K562 (cell line): ENCODE results near the gene PDHX. TPM values are rescaled to one million over a fixed set of nuclear protein-coding genes. Genes with fewer than 3 reads are reported as not detected.
A peak's percentile ranks its signal among the peaks of the same experiment; 100 is the strongest.

Source experiments
- POLR2AphosphoS2 ChIP-seq: IDR thresholded peaks from 2 replicates; pipeline ENCODE4 v1.6.1; 2012; ENCODE audit warnings: low read length, improper control_type of control experiment
- RAD21 ChIP-seq, 2 experiments: fragments of 250-450 bp in 1 of 2; fragments of 450-650 bp in 1 of 2; sonication (Bioruptor Pico) in 1 of 2; formaldehyde crosslinking in 1 of 2; IDR thresholded peaks in 1 of 2; conservative IDR thresholded peaks in 1 of 2; 2 replicates each; pipeline versions ENCODE4 v1.4.0 to v1.8.0; 2020 to 2022; ENCODE audit warnings: mild to moderate bottlenecking in 2 of 2, moderate library complexity in 1 of 2
- RBM22 ChIP-seq: fragments of 200-400 bp; formaldehyde crosslinking; IDR thresholded peaks from 2 replicates; pipeline ENCODE4 v1.6.1; 2018; ENCODE audit warnings: low read length, low read depth; ENCODE audit not compliant: poor library complexity, severe bottlenecking
- SMC3 ChIP-seq: conservative IDR thresholded peaks from 2 replicates; pipeline ENCODE4 v1.6.1; 2011; ENCODE audit warnings: low read depth, low read length, improper control_type of control experiment; ENCODE audit not compliant: insufficient read depth
- ZNF140 ChIP-seq: fragments of 250-450 bp; sonication (Bioruptor Pico); IDR thresholded peaks from 2 replicates; pipeline ENCODE4 v1.8.0; 2021; ENCODE audit warnings: moderate library complexity, mild to moderate bottlenecking, inconsistent platforms
- polyA plus RNA-seq, 8 experiments: library from polyadenylated mRNA; depleted of rRNA in 4 of 8; stranded (reverse) in 5 of 8; unstranded in 3 of 8; fragments of >200 nt; fragmentation: Nextera tagmentation in 2 of 8; fragmentation: Illumina TruSeq in 1 of 8; extraction: Ambion mirVana in 2 of 8; extraction: Trizol in 1 of 8; gene quantifications; 2 replicates each; pipeline versions ENCODE4 v1.2.1 to v1.2.3, GENCODE V29; 2011 to 2014; ENCODE audit warnings: inconsistent platforms in 1 of 8, missing spikeins in 1 of 8
- total RNA-seq, 7 experiments: library from RNA; depleted of rRNA in 6 of 7; stranded (reverse); fragments of >200 nt in 6 of 7; fragmentation: Illumina TruSeq in 2 of 7; extraction: Trizol in 2 of 7; gene quantifications; 2 replicates each; pipeline versions ENCODE4 v1.2.1 to v1.2.3, GENCODE V29; 2011 to 2021; ENCODE audit warnings: low replicate concordance in 1 of 7
- TF ChIP-seq, protein P1 (sequence below), 2 experiments: fragments of 450-650 bp; formaldehyde crosslinking in 1 of 2; IDR thresholded peaks; 2 replicates each; pipeline versions ENCODE4 v1.4.0 to v1.6.1; 2014 to 2020; ENCODE audit warnings: mild to moderate bottlenecking in 2 of 2, borderline replicate concordance in 1 of 2, low read depth in 1 of 2
- TF ChIP-seq, protein P2 (sequence below), 2 experiments: fragments of 450-650 bp; conservative IDR thresholded peaks; 2 replicates each; pipeline ENCODE4 v1.6.1; 2017; ENCODE audit warnings: mild to moderate bottlenecking in 2 of 2, moderate library complexity in 2 of 2
- TF ChIP-seq, protein P3 (sequence below): fragments of 450-650 bp; formaldehyde crosslinking; IDR thresholded peaks from 2 replicates; pipeline ENCODE4 v1.4.0; 2020; ENCODE audit warnings: mild to moderate bottlenecking, moderate library complexity

Gene PDHX
- total and polyA plus RNA-seq, 9 of the 15 experiments (the other 6 are each of a cell fraction or from before 2014, with no cell fraction given) = 20.8 to 43.5 (median 31.2) TPM

DNA sequence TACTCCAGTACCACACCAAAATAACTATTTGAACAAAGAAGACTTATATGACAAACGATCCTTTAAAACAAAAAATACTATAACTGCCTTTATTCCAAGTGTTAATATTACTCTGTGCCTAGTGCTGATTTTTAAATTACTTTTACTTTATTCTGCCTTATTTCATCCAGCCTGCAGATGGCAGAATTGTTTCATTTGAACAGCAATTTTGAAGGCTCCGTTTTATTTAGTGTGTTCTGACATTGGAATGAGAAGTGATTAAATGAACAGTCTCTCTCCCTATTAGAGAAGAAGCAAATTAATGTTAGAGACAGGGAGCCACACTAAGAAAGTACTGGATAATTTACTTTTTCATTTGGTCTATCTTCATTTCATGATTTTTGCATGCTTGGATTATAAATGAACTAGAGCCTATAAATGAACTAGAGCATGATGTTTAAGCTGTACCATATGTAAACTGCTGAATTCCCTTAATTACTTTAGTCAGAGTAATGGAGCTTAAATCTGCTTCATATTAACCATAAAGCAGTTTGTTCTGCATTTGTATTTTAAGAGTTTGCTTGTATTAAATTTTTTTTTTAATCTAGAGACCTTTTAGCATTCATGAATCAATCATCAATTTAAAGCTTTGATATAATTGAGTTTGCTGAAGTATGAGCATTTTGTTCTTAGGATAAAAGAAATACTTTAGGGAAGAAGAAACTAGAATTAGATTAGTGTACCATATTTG is 9.8 kb downstream of the PDHX start (continued):
- TF ChIP-seq, protein P1, sequence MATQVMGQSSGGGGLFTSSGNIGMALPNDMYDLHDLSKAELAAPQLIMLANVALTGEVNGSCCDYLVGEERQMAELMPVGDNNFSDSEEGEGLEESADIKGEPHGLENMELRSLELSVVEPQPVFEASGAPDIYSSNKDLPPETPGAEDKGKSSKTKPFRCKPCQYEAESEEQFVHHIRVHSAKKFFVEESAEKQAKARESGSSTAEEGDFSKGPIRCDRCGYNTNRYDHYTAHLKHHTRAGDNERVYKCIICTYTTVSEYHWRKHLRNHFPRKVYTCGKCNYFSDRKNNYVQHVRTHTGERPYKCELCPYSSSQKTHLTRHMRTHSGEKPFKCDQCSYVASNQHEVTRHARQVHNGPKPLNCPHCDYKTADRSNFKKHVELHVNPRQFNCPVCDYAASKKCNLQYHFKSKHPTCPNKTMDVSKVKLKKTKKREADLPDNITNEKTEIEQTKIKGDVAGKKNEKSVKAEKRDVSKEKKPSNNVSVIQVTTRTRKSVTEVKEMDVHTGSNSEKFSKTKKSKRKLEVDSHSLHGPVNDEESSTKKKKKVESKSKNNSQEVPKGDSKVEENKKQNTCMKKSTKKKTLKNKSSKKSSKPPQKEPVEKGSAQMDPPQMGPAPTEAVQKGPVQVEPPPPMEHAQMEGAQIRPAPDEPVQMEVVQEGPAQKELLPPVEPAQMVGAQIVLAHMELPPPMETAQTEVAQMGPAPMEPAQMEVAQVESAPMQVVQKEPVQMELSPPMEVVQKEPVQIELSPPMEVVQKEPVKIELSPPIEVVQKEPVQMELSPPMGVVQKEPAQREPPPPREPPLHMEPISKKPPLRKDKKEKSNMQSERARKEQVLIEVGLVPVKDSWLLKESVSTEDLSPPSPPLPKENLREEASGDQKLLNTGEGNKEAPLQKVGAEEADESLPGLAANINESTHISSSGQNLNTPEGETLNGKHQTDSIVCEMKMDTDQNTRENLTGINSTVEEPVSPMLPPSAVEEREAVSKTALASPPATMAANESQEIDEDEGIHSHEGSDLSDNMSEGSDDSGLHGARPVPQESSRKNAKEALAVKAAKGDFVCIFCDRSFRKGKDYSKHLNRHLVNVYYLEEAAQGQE (IDR thresholded peaks at IDR 0.05; ENCODE audit: borderline replicate concordance) = peak; percentile 69; the same call in 1 of the 2 replicates
- TF ChIP-seq, protein P1 (CRISPR knock-in tag; IDR thresholded peaks at IDR 0.05; ENCODE audit: low read depth) = no peak
- TF ChIP-seq POLR2AphosphoS2 = no peak
- TF ChIP-seq, protein P2, sequence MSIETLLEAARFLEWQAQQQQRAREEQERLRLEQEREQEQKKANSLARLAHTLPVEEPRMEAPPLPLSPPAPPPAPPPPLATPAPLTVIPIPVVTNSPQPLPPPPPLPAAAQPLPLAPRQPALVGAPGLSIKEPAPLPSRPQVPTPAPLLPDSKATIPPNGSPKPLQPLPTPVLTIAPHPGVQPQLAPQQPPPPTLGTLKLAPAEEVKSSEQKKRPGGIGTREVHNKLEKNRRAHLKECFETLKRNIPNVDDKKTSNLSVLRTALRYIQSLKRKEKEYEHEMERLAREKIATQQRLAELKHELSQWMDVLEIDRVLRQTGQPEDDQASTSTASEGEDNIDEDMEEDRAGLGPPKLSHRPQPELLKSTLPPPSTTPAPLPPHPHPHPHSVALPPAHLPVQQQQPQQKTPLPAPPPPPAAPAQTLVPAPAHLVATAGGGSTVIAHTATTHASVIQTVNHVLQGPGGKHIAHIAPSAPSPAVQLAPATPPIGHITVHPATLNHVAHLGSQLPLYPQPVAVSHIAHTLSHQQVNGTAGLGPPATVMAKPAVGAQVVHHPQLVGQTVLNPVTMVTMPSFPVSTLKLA (conservative IDR thresholded peaks at IDR 0.05) = 0 out of 4 replicates have a peak, but pooled peaks of 1 of the 2 experiments have one; percentile 30
- no peak for TF ChIP-seq ZNF140 (CRISPR knock-in tag)
- peak; percentile 89 to 91 for TF ChIP-seq RAD21 (CRISPR knock-in tag; conservative IDR thresholded peaks at IDR 0.05 in 1 of 2, IDR thresholded peaks at IDR 0.05 in 1 of 2)
- TF ChIP-seq RBM22 = no peak
- TF ChIP-seq, protein P3, sequence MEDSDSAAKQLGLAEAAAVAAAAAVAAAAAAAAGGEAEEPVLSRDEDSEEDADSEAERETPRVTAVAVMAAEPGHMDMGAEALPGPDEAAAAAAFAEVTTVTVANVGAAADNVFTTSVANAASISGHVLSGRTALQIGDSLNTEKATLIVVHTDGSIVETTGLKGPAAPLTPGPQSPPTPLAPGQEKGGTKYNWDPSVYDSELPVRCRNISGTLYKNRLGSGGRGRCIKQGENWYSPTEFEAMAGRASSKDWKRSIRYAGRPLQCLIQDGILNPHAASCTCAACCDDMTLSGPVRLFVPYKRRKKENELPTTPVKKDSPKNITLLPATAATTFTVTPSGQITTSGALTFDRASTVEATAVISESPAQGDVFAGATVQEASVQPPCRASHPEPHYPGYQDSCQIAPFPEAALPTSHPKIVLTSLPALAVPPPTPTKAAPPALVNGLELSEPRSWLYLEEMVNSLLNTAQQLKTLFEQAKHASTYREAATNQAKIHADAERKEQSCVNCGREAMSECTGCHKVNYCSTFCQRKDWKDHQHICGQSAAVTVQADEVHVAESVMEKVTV = peak; percentile 84
- TF ChIP-seq SMC3 = peak; percentile 59
